Pulmonary artery endothelial cell (primary cell): Measurements from ENCODE around the gene SSMEM1. TPM values are rescaled to one million over a fixed set of nuclear protein-coding genes. Genes with fewer than 3 reads are reported as not detected.
"Not testable (repeated sequence)": the region's sequence is repeated elsewhere in the genome, so short reads cannot be mapped to it uniquely, and the experiment has no call there.

Experiments used
- DNase-seq: peaks from one replicate; pipeline ENCODE4 v3.0.0-alpha.2; 2011; ENCODE audit warnings: low read depth, low spot score
- total RNA-seq: library from RNA; depleted of rRNA; stranded (reverse); fragments of >200 nt; gene quantifications from 2 replicates; pipeline ENCODE4 v1.2.3, GENCODE V29; 2014

SSMEM1 gene
- total RNA-seq, 1 donor from 2014 or later = not detected

- DNase-seq = not testable (repeated sequence)
These were observed 38.8 kb downstream of the SSMEM1 start for GRCh38 chr7:130246491-130246890.

DNA sequence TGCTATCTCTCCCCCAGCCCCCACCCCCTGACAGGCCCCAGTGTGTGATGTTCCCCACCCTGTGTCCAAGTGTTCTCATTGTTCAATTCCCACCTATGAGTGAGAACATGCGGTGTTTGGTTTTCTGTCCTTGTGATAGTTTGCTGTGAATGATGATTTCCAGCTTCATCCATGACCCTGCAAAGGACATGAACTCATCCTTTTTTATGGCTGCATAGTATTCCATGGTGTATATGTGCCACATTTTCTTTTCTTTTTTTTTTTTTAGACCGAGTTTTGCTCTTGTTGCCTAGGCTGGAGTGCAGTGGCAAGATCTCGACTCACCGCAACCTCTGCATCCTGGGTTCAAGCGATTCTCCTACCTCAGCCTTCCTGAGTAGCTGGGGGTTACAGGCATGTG lies 41.2 kb downstream of the SSMEM1 start:
- DNase-seq = not testable (repeated sequence)

GRCh38 chr7:130249626-130250025 lies 42.0 kb downstream of the SSMEM1 start:
- not testable (repeated sequence) for DNase-seq

DNA sequence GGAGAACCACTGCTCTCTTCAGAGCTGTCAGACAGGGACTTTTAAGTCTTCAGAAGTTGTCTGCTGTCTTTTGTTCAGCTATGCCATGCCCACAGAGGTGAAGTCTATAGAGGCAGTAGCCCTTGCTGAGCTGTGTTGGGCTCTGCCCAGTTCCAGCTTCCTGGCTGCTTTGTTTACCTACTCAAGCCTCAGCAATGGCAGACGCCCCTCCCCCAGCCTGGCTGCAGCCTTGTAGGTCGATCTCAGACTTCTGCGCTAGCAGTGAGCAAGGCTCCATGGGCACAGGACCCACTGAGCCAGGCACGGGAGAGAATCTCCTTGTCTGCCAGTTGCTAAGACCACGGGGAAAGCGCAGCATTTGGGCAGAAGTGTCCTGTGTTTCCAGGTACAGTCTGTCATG lies 46.9 kb downstream of the SSMEM1 start:
- no peak for DNase-seq

DNA sequence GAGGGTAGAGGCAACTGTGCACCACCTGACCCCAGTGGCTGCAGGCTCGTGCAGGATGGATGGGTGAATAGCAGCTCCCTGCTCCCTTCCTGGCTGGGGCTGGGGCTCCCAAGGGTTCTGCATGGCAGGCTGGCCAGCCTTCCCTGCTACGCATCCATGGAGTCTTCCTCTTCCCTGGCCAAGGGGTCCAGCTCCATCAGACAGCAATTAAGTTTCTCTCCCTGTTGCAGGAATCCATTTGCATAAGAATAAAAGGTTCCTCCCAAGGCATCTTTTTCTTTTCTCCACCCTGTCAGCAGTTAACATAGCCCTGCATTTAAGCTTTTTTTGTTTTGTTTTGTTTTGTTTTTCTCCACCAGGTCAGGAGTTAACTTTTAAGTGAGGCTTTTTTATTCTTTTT lies 49.0 kb downstream of the SSMEM1 start:
- no peak for DNase-seq

DNA sequence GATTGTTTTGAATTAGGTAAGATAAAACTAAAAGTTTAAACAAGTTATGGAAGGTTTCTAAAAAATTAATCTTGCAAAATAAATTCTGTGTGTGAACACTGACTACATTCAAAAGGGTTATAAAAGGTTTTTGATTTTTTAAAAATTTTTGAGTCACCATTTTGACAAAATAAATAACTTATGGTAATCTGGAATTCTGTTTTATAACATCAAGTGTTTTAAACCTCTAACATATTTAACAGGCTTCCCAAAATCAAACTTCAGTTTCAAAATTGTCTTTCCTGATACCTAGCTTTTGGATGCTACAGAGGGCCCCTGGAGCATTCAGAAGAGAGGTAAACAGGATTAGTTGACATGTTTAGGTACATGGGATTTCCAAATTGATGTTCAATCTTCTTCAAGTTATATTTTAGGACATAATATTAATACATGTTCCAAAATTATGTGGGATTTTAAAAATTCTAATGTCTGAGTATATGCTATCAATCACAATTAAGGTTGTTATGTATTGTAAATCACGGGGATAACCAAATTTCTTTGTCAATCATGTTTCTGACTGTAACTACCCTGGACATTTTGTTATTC lies 50.9 kb downstream of the SSMEM1 start:
- DNase-seq = no peak

DNA sequence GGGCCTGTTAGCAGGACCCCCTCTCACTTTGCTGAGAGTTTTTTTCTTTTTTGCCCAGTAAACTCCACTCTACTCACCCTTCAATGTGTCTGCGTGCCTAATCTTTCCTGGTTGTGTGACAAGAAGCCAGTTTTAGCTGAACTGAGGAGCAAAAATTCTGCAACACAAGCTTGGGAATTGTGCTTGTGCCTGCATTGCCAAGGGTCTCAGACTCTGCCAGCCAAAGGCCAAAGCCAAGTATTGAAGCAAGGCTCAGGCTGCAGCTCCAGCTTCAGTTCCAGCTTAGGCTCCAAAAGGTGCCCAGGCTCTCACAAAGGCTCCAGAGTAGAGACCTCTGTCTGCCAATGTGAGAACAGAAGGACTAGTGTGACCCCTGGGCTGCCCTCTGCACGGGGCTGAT lies 54.8 kb downstream of the SSMEM1 start:
- no peak for DNase-seq

DNA sequence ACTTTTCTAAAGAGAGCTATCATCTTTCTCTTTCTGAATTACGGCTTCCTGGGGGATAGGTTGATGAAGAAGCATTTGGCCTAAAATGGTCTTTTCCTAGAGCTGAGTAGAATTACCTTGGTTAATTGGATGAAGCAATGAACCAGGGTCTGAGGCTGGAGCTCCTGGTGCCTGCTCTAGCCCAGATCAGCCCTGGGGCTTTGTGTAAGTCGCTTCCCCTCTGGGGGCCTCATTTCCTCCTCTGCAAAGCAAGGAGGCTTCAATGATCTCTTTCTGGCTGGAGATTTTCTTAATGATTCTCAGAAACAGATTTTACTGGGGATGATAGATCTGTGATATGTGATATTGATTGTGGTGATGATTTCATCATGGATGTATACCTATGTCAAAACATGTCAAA lies 55.5 kb downstream of the SSMEM1 start:
- DNase-seq = no peak

Other genes starting within 250 kb of the SSMEM1 start
- gene ZC3HC1, start 156.5 kb upstream of the SSMEM1 start, total RNA-seq = 18.9 and 25.2 TPM in 2 replicates
- 29.3 and 39.9 TPM in 2 replicates for gene KLHDC10, start 137.3 kb upstream of the SSMEM1 start, total RNA-seq
- 8.3 and 10.2 TPM in 2 replicates for gene TMEM209, start 2.5 kb upstream of the SSMEM1 start, total RNA-seq
- not detected in 2 replicates for gene CPA2, start 59.0 kb downstream of the SSMEM1 start, total RNA-seq
- 0.39 and 0.59 TPM in 2 replicates for gene CPA4, start 85.3 kb downstream of the SSMEM1 start, total RNA-seq
- gene CPA5, start 137.0 kb downstream of the SSMEM1 start, total RNA-seq = not detected in 2 replicates
- gene CPA1, start 172.6 kb downstream of the SSMEM1 start, total RNA-seq = not detected in 2 replicates
- gene CEP41, start 233.2 kb downstream of the SSMEM1 start, total RNA-seq = 6.3 and 17.3 TPM in 2 replicates